Transverse colon (tissue), 3 donors: ENCODE data around the gene NUDT8.

Experiments
- EP300 ChIP-seq: sonication (generic); formaldehyde crosslinking; IDR thresholded peaks from one replicate; pipeline ENCODE4 v1.6.1; 2017; ENCODE audit warnings: antibody characterized with exemption, low read depth
- POLR2A ChIP-seq: fragments of 450-650 bp; IDR thresholded peaks from one replicate; pipeline ENCODE4 v1.6.1; 2016; ENCODE audit warnings: antibody characterized with exemption, mild to moderate bottlenecking, moderate library complexity
- TF ChIP-seq, protein P1 (sequence below), 5 experiments: fragments of 200-600 bp in 3 of 5; fragments of 450-650 bp in 2 of 5; sonication (generic) in 3 of 5; IDR thresholded peaks; 1 replicate in 2 of 5; 2 replicates in 3 of 5; pipeline ENCODE4 v1.5.1; 2016 to 2017; ENCODE audit warnings: antibody characterized with exemption in 5 of 5, inconsistent platforms in 3 of 5, mild to moderate bottlenecking in 2 of 5, moderate library complexity in 1 of 5

DNA sequence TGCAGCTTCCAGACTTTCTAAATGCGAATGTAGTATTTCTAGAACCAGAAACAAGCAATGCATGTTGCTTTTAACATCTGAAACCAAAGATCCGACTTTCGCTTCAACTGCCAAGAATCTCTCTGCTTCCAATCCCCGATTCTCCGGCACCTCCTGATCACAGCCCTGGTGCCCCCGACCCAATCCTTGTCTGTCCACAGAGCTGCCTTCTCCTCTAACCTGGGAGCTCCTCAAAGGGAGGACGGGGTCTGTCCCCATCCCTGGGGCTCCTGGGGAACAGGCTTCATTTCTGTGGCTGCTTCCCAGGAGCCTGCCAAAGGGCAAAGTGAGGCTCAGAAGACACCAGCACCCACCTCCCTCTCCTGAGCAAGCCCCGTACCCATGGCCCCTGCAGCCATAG lies 44.2 kb upstream of the NUDT8 start:
- TF ChIP-seq, protein P1, sequence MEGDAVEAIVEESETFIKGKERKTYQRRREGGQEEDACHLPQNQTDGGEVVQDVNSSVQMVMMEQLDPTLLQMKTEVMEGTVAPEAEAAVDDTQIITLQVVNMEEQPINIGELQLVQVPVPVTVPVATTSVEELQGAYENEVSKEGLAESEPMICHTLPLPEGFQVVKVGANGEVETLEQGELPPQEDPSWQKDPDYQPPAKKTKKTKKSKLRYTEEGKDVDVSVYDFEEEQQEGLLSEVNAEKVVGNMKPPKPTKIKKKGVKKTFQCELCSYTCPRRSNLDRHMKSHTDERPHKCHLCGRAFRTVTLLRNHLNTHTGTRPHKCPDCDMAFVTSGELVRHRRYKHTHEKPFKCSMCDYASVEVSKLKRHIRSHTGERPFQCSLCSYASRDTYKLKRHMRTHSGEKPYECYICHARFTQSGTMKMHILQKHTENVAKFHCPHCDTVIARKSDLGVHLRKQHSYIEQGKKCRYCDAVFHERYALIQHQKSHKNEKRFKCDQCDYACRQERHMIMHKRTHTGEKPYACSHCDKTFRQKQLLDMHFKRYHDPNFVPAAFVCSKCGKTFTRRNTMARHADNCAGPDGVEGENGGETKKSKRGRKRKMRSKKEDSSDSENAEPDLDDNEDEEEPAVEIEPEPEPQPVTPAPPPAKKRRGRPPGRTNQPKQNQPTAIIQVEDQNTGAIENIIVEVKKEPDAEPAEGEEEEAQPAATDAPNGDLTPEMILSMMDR (IDR thresholded peaks at IDR 0.05) = no peak
- TF ChIP-seq EP300 (no peak), POLR2A (no peak)
